ENCODE results near the gene NFIX. TPM values are rescaled to one million over a fixed set of nuclear protein-coding genes. Genes with fewer than 3 reads are reported as not detected.

Gene NFIX
- total and polyA plus RNA-seq, 2 of the 13 experiments (the other 11 are each of a cell fraction or from before 2014, with no cell fraction given), result 3.4 to 5.4 TPM

DNA sequence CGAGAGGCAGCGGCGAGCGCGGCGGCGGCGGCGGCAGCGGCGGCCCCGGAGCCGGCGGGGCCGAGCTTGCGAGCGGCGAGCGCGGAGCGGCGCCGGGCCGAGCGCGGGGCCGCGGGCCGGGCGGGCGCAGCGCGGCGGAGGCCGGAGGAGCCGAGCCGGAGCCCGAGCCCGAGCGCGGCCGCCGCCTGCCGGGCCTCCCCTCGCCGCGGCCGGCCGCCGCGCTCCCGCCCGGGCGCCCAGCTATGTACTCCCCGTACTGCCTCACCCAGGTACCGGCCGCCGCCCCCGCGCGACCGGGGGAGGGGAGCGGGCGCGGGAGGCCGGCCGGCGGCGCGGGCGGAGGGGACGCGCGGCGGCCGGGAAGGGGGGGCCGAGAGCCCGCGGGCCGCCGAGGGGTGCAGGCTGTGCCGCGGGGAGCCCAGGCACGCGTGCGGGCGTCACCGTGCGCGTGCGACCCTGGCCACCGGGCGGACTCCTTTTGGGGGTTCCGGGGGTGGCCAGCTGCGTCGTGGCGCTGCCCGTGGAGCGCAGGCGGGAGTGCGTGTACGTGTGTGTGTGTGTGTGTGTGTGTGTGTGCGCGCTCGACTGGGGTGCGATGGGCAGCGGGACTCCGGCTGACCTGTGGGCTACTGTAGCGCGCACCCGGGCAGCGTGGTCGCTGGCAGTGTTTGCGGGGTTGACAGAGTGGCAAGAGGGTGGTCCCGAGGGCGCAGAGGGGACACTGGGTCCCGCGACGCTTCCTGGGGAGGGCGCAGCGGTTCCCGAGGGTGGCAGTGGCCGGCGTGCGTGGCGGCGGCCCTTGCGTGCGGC, 526 bp downstream of the NFIX start (continued):
- TF ChIP-seq, protein P1, sequence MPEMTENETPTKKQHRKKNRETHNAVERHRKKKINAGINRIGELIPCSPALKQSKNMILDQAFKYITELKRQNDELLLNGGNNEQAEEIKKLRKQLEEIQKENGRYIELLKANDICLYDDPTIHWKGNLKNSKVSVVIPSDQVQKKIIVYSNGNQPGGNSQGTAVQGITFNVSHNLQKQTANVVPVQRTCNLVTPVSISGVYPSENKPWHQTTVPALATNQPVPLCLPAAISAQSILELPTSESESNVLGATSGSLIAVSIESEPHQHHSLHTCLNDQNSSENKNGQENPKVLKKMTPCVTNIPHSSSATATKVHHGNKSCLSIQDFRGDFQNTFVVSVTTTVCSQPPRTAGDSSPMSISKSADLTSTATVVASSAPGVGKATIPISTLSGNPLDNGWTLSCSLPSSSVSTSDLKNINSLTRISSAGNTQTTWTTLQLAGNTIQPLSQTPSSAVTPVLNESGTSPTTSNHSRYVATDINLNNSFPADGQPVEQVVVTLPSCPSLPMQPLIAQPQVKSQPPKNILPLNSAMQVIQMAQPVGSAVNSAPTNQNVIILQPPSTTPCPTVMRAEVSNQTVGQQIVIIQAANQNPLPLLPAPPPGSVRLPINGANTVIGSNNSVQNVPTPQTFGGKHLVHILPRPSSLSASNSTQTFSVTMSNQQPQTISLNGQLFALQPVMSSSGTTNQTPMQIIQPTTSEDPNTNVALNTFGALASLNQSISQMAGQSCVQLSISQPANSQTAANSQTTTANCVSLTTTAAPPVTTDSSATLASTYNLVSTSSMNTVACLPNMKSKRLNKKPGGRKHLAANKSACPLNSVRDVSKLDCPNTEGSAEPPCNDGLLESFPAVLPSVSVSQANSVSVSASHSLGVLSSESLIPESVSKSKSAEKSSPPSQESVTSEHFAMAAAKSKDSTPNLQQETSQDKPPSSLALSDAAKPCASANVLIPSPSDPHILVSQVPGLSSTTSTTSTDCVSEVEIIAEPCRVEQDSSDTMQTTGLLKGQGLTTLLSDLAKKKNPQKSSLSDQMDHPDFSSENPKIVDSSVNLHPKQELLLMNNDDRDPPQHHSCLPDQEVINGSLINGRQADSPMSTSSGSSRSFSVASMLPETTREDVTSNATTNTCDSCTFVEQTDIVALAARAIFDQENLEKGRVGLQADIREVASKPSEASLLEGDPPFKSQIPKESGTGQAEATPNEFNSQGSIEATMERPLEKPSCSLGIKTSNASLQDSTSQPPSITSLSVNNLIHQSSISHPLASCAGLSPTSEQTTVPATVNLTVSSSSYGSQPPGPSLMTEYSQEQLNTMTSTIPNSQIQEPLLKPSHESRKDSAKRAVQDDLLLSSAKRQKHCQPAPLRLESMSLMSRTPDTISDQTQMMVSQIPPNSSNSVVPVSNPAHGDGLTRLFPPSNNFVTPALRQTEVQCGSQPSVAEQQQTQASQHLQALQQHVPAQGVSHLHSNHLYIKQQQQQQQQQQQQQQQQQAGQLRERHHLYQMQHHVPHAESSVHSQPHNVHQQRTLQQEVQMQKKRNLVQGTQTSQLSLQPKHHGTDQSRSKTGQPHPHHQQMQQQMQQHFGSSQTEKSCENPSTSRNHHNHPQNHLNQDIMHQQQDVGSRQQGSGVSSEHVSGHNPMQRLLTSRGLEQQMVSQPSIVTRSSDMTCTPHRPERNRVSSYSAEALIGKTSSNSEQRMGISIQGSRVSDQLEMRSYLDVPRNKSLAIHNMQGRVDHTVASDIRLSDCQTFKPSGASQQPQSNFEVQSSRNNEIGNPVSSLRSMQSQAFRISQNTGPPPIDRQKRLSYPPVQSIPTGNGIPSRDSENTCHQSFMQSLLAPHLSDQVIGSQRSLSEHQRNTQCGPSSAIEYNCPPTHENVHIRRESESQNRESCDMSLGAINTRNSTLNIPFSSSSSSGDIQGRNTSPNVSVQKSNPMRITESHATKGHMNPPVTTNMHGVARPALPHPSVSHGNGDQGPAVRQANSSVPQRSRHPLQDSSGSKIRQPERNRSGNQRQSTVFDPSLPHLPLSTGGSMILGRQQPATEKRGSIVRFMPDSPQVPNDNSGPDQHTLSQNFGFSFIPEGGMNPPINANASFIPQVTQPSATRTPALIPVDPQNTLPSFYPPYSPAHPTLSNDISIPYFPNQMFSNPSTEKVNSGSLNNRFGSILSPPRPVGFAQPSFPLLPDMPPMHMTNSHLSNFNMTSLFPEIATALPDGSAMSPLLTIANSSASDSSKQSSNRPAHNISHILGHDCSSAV (CRISPR knock-in tag; IDR thresholded peaks at IDR 0.05; ENCODE audit: borderline replicate concordance), result no peak
- no peak for TF ChIP-seq ZBTB4 (CRISPR knock-in tag; IDR thresholded peaks at IDR 0.05; ENCODE audit: borderline replicate concordance)
- no peak for TF ChIP-seq ZNF501 (CRISPR knock-in tag; IDR thresholded peaks at IDR 0.05)
- TF ChIP-seq, protein P2, sequence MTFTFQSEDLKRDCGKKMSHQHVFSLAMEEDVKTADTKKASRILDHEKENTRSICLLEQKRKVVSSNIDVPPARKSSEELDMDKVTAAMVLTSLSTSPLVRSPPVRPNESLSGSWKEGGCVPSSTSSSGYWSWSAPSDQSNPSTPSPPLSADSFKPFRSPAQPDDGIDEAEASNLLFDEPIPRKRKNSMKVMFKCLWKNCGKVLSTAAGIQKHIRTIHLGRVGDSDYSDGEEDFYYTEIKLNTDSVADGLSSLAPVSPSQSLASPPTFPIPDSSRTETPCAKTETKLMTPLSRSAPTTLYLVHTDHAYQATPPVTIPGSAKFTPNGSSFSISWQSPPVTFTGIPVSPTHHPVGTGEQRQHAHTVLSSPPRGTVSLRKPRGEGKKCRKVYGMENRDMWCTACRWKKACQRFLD (CRISPR knock-in tag; IDR thresholded peaks at IDR 0.05; ENCODE audit: borderline replicate concordance), result no peak
- TF ChIP-seq NR0B2 (CRISPR knock-in tag; IDR thresholded peaks at IDR 0.05), result 0 out of 2 replicates have a peak, but pooled peaks have one; percentile 48
- TF ChIP-seq, protein P3, sequence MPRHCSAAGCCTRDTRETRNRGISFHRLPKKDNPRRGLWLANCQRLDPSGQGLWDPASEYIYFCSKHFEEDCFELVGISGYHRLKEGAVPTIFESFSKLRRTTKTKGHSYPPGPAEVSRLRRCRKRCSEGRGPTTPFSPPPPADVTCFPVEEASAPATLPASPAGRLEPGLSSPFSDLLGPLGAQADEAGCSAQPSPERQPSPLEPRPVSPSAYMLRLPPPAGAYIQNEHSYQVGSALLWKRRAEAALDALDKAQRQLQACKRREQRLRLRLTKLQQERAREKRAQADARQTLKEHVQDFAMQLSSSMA (CRISPR knock-in tag; IDR thresholded peaks at IDR 0.05), result no peak
- no peak for TF ChIP-seq ZSCAN29 (CRISPR knock-in tag; conservative IDR thresholded peaks at IDR 0.05)
- no peak for TF ChIP-seq ZNF652 (CRISPR knock-in tag; IDR thresholded peaks at IDR 0.05; ENCODE audit: borderline replicate concordance, low read depth)
- TF ChIP-seq MIXL1 (CRISPR knock-in tag; IDR thresholded peaks at IDR 0.05), result no peak
- no peak for TF ChIP-seq ZNF792 (CRISPR knock-in tag; IDR thresholded peaks at IDR 0.05)
- no peak for TF ChIP-seq MBNL3 (CRISPR knock-in tag; conservative IDR thresholded peaks at IDR 0.05)
- no peak for TF ChIP-seq ZSCAN22 (CRISPR knock-in tag; IDR thresholded peaks at IDR 0.05)
- 0 out of 2 replicates have a peak, but pooled peaks have one; percentile 1 for TF ChIP-seq MYNN (CRISPR knock-in tag; IDR thresholded peaks at IDR 0.05; ENCODE audit: low read depth)
- TF ChIP-seq HOXA5 (CRISPR knock-in tag; IDR thresholded peaks at IDR 0.05), result no peak
- TF ChIP-seq ZNF460 (CRISPR knock-in tag; IDR thresholded peaks at IDR 0.05; ENCODE audit: borderline replicate concordance), result no peak
